Keratinocyte (primary cell): Measurements from ENCODE around the gene PRKN.

ENCODE experiments used
- CTCF ChIP-seq, 3 experiments: IDR thresholded peaks in 1 of 3; conservative IDR thresholded peaks in 1 of 3; optimal IDR thresholded peaks in 1 of 3; 2 replicates in 2 of 3; 3 replicates in 1 of 3; pipeline versions ENCODE3 to v1.5.1; 2011; ENCODE audit warnings: low read length in 3 of 3, mild to moderate bottlenecking in 3 of 3, moderate library complexity in 2 of 3, control low read depth in 1 of 3, inconsistent platforms in 1 of 3; ENCODE audit not compliant: insufficient read depth in 2 of 3; ENCODE audit errors: extremely low read depth in 1 of 3
- EZH2 ChIP-seq: IDR thresholded peaks from one replicate; pipeline ENCODE4 v1.6.1; 2012; ENCODE audit warnings: inconsistent platforms, mild to moderate bottlenecking, low read length, moderate library complexity

DNA sequence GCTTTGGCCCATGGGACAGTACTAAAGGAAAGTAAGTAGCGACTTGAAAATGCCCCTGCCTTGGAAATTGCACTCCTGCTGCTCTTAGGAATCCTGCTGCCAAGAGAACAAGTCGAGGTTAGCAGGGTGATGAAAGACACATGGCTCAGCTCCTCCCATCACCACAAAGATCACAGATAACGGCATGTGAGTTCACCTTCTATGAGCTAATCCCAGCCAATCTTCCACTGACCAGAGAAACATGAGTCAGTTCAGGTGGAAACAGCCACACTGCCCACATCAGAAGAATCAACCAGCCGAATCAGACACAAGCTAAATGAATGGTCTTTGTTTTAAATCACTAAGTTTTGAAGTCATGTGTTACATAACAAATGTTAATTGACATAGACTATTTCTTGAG lies 106.3 kb downstream of the PRKN start:
- no peak for TF ChIP-seq CTCF (optimal IDR thresholded peaks at IDR 0.05 in 1 of 3, IDR thresholded peaks at IDR 0.05 in 1 of 3, conservative IDR thresholded peaks at IDR 0.05 in 1 of 3; ENCODE audit: extremely low read depth in 1 of 3, insufficient read depth in 2 of 3, low read length in 3 of 3)
- no peak for TF ChIP-seq EZH2
